NT2/D1 (cell line): ENCODE results near the gene CCN6.
"Not testable (repeated sequence)": the region's sequence is repeated elsewhere in the genome, so short reads cannot be mapped to it uniquely, and the experiment has no call there.

Experiments
- SUZ12 ChIP-seq: IDR thresholded peaks from 2 replicates; pipeline ENCODE4 v1.6.1; 2011; ENCODE audit not compliant: insufficient read length, insufficient read depth; ENCODE audit errors: extremely low read depth
- YY1 ChIP-seq: IDR thresholded peaks from 2 replicates; pipeline ENCODE4 v1.6.1; 2011; ENCODE audit not compliant: insufficient read length, insufficient read depth

GRCh38 chr6:112051251-112051740 lies 2.6 kb upstream of the CCN6 start:
- TF ChIP-seq SUZ12, YY1: not testable (repeated sequence)
